Femur (tissue), 1 donor: ENCODE measurements around the gene CMTM5.
"Not testable (repeated sequence)": the region's sequence is repeated elsewhere in the genome, so short reads cannot be mapped to it uniquely, and the experiment has no call there.

Experiments used
- DNase-seq: peaks from one replicate; pipeline ENCODE4 v3.0.0-alpha.2; 2017

The CMTM5 gene

DNA sequence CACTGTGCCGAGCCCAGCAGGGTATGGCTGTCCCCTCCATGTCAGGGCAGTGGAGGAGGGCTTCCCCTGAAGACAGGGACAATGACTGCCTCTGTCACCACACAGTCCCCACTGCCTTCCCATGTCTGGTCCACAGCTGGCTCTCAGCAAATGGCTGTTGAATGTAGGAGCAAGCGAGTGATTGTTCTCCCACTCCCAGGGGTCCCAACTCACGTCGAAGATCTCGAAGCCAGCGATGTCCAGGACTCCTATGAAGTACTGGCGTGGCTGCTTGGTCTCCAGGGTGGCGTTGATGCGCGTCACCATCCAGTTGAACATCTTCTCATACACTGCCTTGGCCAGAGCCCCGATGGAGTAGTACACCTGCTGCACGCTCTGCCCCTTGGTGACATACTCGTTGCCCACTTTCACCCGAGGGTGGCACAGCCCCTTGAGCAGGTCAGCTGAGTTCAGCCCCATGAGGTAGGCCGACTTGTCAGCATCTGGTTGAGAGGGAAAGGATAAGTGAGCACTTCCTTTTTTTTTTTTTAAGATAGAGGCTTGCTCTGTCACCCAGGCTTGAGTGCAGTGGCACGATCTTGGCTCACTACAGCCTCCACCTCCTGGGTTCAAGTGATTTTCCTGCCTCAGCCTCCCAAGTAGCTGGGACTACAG lies 23.8 kb downstream of the CMTM5 start:
- not testable (repeated sequence) for DNase-seq

GRCh38 chr14:23401291-23401690 lies 24.4 kb downstream of the CMTM5 start:
- DNase-seq: no peak

DNA sequence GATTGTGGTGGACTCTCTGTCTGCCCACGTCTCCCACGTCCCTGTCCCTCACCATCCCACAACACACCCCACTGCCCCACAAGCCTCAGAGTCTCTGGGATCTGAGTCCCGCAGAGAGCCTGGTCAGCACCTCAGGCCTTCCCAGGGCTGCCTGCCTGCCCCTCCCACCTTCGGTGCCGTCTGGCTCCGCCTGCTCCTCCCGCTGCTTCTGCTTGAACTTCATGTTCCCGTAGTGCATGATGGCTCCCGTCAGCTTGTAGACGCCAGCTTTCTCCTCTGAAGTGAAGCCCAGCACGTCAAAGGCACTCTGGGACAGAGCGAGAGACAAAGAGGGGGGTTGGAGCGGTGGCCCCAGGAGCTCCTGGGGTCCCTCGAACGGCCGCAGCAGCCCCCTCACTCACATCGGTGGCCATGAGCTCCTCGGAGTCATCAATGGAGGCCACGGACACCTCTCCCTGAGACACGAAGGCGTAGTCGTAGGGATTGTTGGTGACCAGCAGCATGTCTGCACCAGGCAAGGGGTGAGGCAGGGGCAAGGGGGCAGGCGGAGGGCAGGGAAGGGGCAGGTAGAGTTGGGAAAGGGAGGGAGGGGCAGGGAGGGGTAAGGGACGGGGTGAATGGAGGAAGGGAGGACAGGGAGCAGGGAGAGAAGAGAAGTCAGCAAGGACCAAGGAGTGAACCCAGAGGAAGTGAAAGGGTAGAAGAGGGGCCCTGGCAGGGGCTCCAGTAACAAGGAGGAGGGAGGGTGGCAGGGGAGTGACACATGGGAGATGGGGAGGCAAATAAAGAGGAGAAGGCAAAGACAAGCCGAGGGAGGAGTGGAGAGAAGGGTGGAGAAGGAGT lies 25.7 kb downstream of the CMTM5 start:
- DNase-seq: no peak

GRCh38 chr14:23403139-23403438 lies 26.2 kb downstream of the CMTM5 start:
- no peak for DNase-seq

DNA sequence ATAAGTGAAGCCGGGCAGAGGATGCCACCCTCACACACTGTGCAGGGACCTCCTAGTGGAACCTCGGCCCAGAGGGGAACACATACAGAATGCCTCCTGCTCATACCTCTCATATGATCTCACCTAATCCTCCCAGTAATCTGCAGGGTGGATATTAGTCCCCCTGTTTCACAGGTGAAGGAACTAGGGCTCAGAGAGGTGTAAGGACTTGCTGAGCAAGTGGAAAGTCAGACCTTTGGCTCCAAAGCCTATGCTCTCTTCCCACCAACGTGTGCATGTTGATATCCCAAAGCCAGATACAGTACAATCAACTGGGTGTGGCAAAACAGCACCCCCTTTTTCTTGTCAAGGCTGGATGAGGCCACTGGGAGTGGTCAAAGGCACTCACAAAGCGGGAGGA lies 27.1 kb downstream of the CMTM5 start:
- no peak for DNase-seq

- no peak for DNase-seq
Measured at GRCh38 chr14:23404331-23404900, 27.6 kb downstream of the CMTM5 start.

DNA sequence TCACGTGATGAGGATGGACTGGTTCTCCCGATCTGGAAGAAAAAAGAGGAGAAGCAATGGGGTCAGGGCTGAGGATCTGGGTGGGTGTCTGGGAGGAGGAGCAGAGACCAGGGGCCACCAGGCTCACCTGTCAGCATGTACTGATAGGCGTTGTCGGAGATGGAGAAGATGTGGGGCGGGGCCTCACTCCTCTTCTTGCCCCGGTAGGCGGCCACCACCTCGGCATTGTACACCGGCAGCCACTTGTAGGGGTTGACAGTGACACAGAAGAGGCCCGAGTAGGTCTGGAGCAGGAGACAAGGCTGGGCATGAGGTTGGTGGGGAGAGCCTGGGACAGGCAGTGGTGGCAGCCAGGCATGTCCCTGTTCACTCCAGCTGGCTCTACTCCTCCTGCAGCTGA lies 28.2 kb downstream of the CMTM5 start:
- DNase-seq: no peak

DNA sequence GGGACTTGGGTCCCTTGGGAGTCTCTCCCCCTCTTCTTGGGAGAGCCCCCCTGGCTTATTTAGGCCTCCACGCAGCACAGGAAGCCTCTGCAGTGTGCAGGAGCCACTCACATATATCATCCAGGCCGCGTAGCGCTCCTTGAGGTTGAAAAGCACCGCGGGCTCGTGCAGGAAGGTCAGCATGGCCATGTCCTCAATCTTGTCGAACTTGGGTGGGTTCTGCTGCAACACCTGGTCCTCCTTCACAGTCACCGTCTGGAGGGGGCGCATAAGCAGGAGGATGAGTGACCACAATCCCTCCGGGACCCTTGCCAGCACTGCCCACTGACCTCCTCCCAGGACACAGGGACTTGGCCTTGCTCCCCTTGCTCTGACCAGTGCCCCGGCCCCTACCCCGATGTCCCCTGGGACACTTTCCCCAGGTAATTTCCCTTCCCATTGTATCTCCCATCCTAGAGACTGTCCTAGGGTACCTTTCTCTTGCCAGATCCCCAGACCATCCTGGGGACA lies 28.7 kb downstream of the CMTM5 start:
- no peak for DNase-seq

DNA sequence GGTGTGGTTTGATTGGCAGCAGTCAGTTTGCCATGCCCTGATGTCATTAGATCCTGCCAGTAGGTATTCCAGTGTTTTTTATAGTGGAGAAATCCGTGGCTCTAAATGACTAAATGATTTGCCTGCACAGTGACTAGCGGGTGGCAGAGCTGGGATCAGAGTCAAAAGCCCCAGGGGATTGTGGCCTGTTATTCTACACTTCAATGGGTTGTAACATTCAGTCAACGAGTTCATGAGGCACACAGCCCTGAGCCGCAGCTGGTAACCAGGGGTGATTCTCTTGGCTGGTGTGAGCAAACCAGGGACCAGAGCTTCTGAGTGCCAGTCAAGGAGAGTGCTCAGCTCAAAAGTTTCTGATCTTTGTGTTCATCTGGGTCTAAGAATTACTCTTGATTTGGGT lies 29.4 kb downstream of the CMTM5 start:
- DNase-seq: no peak

GRCh38 chr14:23406725-23407355 lies 30.0 kb downstream of the CMTM5 start:
- DNase-seq: no peak

DNA sequence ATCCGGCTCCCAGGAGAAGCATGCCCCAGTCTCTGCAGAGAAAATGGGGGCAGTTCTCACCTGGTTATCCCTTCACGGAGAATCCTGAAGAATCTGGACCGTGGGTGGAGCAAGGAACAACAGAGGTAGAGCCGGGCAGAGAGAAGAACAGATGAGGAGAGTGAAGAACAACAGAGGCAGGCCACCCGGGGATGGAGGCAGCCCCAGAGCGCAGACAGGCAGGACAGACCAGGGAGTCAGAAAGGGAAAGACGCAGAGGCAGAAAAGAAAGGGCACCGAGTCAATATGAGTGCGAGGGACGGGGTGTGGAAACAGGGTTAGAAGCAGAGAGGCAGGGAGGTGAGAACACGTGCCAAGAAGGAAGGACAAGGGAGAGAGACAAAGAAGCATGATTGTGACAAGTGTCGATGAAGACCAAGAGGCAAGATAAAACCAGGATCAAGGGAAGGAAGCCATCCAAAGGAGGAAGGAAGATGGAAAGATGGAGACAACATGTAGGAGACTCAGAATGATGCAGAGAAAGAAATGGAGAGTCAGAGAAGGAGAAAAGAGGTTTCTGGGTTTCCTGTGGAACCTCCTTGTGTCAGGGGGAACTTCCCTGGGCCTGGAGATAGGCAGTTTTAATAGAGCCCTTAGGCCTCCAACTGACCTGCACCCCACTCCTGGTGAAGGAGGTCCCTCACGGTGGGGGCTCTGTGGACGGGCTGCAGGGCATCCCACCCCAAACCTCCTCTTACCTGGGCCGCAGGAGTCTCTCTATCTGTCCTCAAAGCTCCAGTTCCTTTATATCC lies 30.9 kb downstream of the CMTM5 start, which contains the start of gene MYH6:
Gene MYH6 (minus strand): TSS at position 758 of the 791 bp plus-strand sequence. CDS start 1,050 bp downstream, outside the sequence.
- no peak for DNase-seq

GRCh38 chr14:23408307-23408630 lies 31.4 kb downstream of the CMTM5 start:
- no peak for DNase-seq

- DNase-seq: no peak
Measured at GRCh38 chr14:23409475-23409874, 32.6 kb downstream of the CMTM5 start.

DNA sequence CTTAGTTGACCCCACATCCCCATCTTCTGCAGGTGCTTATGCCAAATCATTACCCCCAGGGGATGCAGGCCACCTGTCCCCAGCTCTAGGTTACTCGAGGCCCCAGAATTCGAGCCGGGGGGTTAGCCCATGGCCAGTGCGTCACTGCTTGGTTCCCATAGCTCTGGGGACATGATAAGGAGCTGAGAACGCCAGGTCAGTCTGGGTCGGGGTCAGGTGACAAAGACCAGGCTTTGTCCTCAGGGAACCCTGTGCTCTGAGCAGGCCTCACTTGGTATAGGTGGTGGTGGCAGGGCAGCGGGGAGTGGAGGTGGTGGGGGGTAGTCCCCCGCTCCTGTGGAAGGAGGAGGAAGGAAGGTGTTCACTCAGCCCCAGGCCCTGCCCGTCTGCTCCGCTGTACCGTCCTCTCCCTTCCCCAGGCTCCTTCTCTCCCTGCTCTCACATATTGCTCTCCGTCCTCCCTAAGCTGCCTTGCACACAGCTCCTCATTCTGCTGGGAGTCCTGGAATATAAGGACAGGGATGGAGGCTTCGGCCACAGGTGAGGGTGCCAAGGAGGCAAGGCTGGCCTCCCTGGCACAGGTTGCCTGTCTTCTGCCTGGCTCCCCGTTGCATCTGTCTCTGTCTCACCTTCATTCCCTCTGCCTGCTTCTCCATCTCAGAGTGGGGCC lies 33.3 kb downstream of the CMTM5 start:
- DNase-seq: no peak

GRCh38 chr14:23411563-23412525 lies 35.0 kb downstream of the CMTM5 start:
- no peak for DNase-seq

DNA sequence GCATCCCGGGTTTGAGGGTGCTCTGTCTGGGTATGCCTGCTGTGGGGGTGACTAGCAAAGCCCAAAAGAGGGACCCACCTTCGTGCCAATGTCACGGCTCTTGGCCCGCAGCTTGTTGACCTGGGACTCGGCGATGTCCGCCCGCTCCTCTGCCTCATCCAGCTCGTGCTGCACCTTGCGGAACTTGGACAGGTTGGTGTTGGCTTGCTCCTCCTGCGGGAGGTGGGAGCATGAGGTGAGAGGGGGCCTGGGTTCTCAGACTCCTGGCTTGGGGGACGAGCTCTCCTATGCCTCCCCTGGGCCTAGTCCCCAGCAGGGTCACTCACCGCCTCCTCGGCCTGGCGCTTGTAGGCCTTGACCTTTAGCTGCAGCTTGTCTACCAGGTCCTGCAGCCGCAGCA lies 36.8 kb downstream of the CMTM5 start:
- no peak for DNase-seq

DNA sequence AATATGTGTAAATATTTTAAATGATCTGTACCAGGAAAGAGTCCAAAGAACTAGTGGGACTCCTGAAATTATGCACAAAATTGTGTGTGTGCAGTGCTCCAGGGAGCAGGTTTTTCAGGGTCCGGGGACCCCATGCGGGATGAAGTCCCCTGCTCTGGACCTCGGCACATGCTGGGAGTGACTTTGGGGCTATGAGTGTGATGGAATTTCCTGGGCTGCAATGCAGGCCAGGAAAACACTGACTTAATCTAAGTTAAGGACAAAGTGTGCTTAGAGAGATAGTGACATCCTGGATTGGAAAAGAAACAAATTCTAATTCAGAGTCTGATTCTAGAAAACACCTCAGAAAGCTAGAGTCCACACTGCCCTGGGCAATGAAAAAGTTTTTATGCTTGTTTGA lies 37.4 kb downstream of the CMTM5 start:
- DNase-seq: no peak

GRCh38 chr14:23414906-23415820 lies 38.3 kb downstream of the CMTM5 start:
- no peak for DNase-seq

DNA sequence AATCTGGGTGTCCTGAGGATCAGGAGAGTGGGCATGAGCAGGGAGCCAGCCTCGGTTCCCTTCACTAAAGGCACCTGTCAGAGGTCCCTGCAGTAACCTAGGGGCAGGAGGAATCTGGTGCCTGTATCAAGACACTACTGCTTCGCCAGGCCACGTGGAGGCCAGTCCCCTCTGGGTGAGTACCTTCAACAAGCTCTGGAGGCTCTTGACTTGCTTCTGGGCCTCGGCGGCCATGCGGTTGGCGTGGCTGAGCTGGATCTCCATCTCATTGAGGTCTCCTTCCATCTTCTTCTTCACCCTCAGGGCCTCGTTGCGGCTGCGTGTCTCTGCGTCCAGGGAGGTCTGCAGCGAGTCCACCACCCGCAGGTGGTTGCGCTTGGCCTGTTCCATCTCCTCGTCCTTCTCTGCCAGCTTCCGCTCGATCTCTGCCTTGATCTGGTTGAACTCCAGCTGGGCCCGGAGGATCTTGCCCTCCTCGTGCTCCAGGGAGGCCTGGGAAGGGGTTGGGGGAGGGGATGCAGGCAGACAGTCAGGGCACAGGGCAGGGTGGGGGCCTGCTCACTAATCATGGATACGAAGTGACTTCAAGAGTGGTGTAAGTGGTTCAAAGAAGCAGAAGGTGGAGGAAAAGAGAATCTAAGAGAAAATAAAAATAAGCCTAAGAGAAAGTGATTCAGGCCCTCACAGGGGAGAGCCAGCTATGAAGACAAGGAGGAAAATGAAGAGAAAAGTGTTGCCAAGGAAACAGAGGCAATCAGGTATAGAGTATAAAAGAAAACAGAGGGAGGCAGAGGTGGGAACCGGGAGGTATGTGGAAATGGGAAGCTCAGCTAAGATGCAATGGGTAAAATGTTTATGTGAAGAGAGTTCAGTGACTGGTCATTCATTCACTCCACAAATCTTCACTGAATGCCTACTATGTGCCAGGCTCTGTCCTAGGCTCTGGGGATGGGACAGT lies 39.3 kb downstream of the CMTM5 start:
- DNase-seq: no peak
